ENCODE data around the gene RPH3AL. TPM values are rescaled to one million over a fixed set of nuclear protein-coding genes. Genes with fewer than 3 reads are reported as not detected.
"Not testable (repeated sequence)": the region's sequence is repeated elsewhere in the genome, so short reads cannot be mapped to it uniquely, and the experiment has no call there.

Gene RPH3AL
- total RNA-seq, 6 experiments from 2014 or later, result 17.6 to 74.0 (median 25.7) TPM

- Histone ChIP-seq H3K36me3 (no peaks in the 10 kb centered on the region), H3K27ac (no peak overlapping the region), H3K27me3 (no peaks in the 10 kb centered on the region), H3K9me3 (no peaks in the 10 kb centered on the region), H3K4me3 (no peak overlapping the region), H3K4me1 (no peaks in the 10 kb centered on the region)
- peak in 1 of 4 donors; percentile 71 for ATAC-seq
- WGBS (ENCODE audit: insufficient coverage, low coverage, low lambda C conversion rate, missing lambda C conversion rate), result 51% methylated on average over 14 of the region's 14 CpGs
- peak in 1 of 3 donors; percentile 13 for DNase-seq
- intact Hi-C loops (cut with DNase I), result no loop called here
- TF ChIP-seq, protein P1, sequence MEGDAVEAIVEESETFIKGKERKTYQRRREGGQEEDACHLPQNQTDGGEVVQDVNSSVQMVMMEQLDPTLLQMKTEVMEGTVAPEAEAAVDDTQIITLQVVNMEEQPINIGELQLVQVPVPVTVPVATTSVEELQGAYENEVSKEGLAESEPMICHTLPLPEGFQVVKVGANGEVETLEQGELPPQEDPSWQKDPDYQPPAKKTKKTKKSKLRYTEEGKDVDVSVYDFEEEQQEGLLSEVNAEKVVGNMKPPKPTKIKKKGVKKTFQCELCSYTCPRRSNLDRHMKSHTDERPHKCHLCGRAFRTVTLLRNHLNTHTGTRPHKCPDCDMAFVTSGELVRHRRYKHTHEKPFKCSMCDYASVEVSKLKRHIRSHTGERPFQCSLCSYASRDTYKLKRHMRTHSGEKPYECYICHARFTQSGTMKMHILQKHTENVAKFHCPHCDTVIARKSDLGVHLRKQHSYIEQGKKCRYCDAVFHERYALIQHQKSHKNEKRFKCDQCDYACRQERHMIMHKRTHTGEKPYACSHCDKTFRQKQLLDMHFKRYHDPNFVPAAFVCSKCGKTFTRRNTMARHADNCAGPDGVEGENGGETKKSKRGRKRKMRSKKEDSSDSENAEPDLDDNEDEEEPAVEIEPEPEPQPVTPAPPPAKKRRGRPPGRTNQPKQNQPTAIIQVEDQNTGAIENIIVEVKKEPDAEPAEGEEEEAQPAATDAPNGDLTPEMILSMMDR (IDR thresholded peaks at IDR 0.05), result no peak
- TF ChIP-seq POLR2A (IDR thresholded peaks at IDR 0.05), result no peak
These were observed 24.6 kb upstream of the RPH3AL start for GRCh38 chr17:376936-377863.

- Histone ChIP-seq H3K4me3 (no peak overlapping the region), H3K27me3 (no peaks in the 10 kb centered on the region), H3K36me3 (no peaks in the 10 kb centered on the region), H3K4me1 (no peaks in the 10 kb centered on the region), H3K27ac (no peak overlapping the region), H3K9me3 (no peaks in the 10 kb centered on the region)
- intact Hi-C loops (cut with DNase I), result no loop called here
- no peak for TF ChIP-seq POLR2A (IDR thresholded peaks at IDR 0.05)
- TF ChIP-seq, protein P1 (IDR thresholded peaks at IDR 0.05), result no peak
- 62% methylated on average over 3 of the region's 7 CpGs for WGBS (ENCODE audit: insufficient coverage, low coverage, low lambda C conversion rate, missing lambda C conversion rate)
- DNase-seq, result no peak
- peak; percentile 14 to 43 (median 23) for ATAC-seq
These were observed 21.1 kb upstream of the RPH3AL start for GRCh38 chr17:373613-374230.

- Histone ChIP-seq H3K4me1 (no peaks in the 10 kb centered on the region), H3K27ac (no peak overlapping the region), H3K36me3 (no peaks in the 10 kb centered on the region), H3K9me3 (no peaks in the 10 kb centered on the region), H3K27me3 (no peaks in the 10 kb centered on the region), H3K4me3 (no peak overlapping the region)
- intact Hi-C loops (cut with DNase I), result no loop called here
- ATAC-seq (no peak), DNase-seq (no peak)
- TF ChIP-seq POLR2A (IDR thresholded peaks at IDR 0.05), result no peak
- TF ChIP-seq, protein P1 (IDR thresholded peaks at IDR 0.05), result no peak
- WGBS (ENCODE audit: insufficient coverage, low coverage, low lambda C conversion rate, missing lambda C conversion rate), result 76% methylated on average over 16 of the region's 18 CpGs
These were observed 19.8 kb upstream of the RPH3AL start for GRCh38 chr17:372157-373152.

GRCh38 chr17:371583-371982, 19.0 kb upstream of the RPH3AL start:
- H3K27me3 ChIP-seq, result no peaks in the 10 kb centered on the region
- no peaks in the 10 kb centered on the region for H3K36me3 ChIP-seq
- ATAC-seq, result no peak
- H3K4me1 ChIP-seq, result no peaks in the 10 kb centered on the region
- TF ChIP-seq, protein P1 (IDR thresholded peaks at IDR 0.05), result no peak
- no peak for TF ChIP-seq POLR2A (IDR thresholded peaks at IDR 0.05)
- WGBS (ENCODE audit: insufficient coverage, low coverage, low lambda C conversion rate, missing lambda C conversion rate), result 92% methylated on average over 13 of the region's 13 CpGs
- H3K9me3 ChIP-seq, result no peaks in the 10 kb centered on the region
- intact Hi-C loops (cut with DNase I), result no loop called here
- no peak overlapping the region for H3K4me3 ChIP-seq
- H3K27ac ChIP-seq, result no peak overlapping the region
- DNase-seq, result no peak

DNA sequence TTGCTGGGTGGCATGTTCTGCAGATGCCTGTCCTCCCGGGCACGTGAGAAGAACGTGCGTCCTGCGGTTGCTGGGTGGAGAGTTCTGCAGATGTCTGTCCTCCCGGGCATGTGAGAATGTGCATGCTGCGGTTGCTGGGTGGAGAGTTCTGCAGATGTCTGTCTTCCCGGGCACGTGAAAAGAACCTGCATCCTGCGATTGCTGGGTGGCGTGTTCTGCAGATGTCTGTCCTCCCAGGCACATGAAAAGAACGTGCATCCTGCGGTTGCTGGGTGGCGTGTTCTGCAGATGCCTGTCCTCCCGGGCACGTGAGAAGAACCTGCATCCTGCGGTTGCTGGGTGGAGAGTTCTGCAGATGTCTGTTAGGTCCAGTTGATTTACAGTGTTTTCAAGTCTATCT, 15.0 kb upstream of the RPH3AL start:
- H3K36me3 ChIP-seq; H3K9me3 ChIP-seq; DNase-seq; ATAC-seq; H3K27me3 ChIP-seq; H3K4me3 ChIP-seq; H3K27ac ChIP-seq; intact Hi-C loops (cut with DNase I); H3K4me1 ChIP-seq: not testable (repeated sequence)
- WGBS (ENCODE audit: insufficient coverage, low coverage, low lambda C conversion rate, missing lambda C conversion rate), result no CpG with 5 or more reads among the region's 17 CpGs

DNA sequence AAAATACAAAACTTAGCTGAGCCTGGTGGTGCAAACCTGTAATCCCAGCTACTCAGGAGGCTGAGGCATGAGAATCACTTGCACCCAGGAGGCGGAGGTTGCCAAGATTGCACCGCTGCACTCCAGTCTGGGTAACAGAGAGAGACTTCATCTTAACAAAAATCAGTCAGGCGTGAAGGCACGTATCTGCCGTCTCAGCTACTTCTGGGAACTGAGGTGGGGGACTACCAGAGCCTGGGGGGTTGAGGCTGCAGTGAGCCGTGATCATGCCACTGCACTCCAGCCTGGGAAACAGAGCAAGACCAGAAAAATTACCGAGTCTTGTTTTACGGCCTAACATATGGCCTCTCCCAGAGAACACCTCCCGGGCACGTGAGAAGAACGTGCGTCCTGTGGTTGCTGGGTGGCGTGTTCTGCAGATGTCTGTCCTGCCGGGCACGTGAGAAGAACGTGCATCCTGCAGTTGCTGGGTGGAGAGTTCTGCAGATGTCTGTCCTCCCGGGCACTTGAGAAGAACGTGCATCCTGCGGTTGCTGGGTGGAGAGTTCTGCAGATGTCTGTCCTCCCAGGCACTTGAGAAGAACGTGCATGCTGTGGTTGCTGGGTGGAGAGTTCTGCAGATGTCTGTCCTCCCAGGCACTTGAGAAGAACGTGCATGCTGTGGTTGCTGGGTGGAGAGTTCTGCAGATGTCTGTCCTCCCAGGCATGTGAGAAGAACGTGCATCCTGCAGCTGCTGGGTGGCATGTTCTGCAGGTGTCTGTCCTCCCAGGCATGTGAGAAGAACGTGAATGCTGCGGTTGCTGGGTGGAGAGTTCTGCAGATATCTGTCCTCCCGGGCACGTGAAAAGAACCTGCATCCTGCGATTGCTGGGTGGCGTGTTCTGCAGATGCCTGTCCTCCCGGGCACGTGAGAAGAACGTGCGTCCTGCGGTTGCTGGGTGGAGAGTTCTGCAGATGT, 14.3 kb upstream of the RPH3AL start:
- H3K27ac ChIP-seq; H3K36me3 ChIP-seq; H3K4me3 ChIP-seq; intact Hi-C loops (cut with DNase I); ATAC-seq; H3K4me1 ChIP-seq; H3K9me3 ChIP-seq; H3K27me3 ChIP-seq: not testable (repeated sequence)
- peak in 2 of 3 donors; percentile 22 to 31 for DNase-seq
- 74% methylated on average over 12 of the region's 33 CpGs for WGBS (ENCODE audit: insufficient coverage, low coverage, low lambda C conversion rate, missing lambda C conversion rate)

Data from right lobe of liver (tissue), 6 donors.